Mesenchymal stem cell (in vitro differentiated cells and primary cell): ENCODE data around the gene SULF2.

Experiments
- DNase-seq: peaks from one replicate; pipeline ENCODE4 v3.0.0-alpha.2; 2013
- H2AFZ ChIP-seq: one replicate; pipeline ENCODE4 v1.6.1; 2013; ENCODE audit warnings: low read depth, mild to moderate bottlenecking, control low read depth, inconsistent platforms, low read length, moderate library complexity
- H2AK5ac ChIP-seq: 2 replicates; pipeline ENCODE4 v1.6.1; 2013; ENCODE audit warnings: low read length, moderate library complexity, mild to moderate bottlenecking, inconsistent platforms; ENCODE audit not compliant: severe bottlenecking
- H2BK120ac ChIP-seq: one replicate; pipeline ENCODE4 v1.6.1; 2013; ENCODE audit warnings: low read depth, mild to moderate bottlenecking, inconsistent platforms, low read length, moderate library complexity
- H2BK12ac ChIP-seq, 2 experiments: one replicate each; pipeline ENCODE4 v1.6.1; 2013; ENCODE audit warnings: inconsistent platforms in 2 of 2, low read length in 2 of 2, mild to moderate bottlenecking in 2 of 2, moderate library complexity in 2 of 2, control low read depth in 1 of 2
- H2BK15ac ChIP-seq: one replicate; pipeline ENCODE4 v1.6.1; 2013; ENCODE audit warnings: mild to moderate bottlenecking, low read depth, inconsistent platforms; ENCODE audit not compliant: poor library complexity, severe bottlenecking
- H2BK5ac ChIP-seq: 2 replicates; pipeline ENCODE4 v1.6.1; 2013; ENCODE audit warnings: low read depth, mild to moderate bottlenecking, low read length, control low read depth, inconsistent platforms; ENCODE audit not compliant: poor library complexity, severe bottlenecking
- H3K14ac ChIP-seq, 2 experiments: one replicate each; pipeline ENCODE4 v1.6.1; 2013; ENCODE audit warnings: inconsistent platforms in 2 of 2, low read length in 2 of 2, control low read depth in 1 of 2, mild to moderate bottlenecking in 1 of 2, moderate library complexity in 1 of 2
- H3K18ac ChIP-seq, 2 experiments: one replicate each; pipeline ENCODE4 v1.6.1; 2013; ENCODE audit warnings: inconsistent platforms in 2 of 2, low read length in 2 of 2, control low read depth in 1 of 2, low read depth in 1 of 2, mild to moderate bottlenecking in 1 of 2
- H3K23ac ChIP-seq, 2 experiments: one replicate each; pipeline ENCODE4 v1.6.1; 2013; ENCODE audit warnings: inconsistent platforms in 2 of 2, low read length in 2 of 2, mild to moderate bottlenecking in 2 of 2, moderate library complexity in 2 of 2, control low read depth in 1 of 2
- H3K27ac ChIP-seq: 2 replicates; pipeline ENCODE4 v1.5.1; 2013; ENCODE audit warnings: mild to moderate bottlenecking, moderate library complexity, low read length, control low read depth, inconsistent platforms; ENCODE audit not compliant: poor library complexity, severe bottlenecking
- H3K27me3 ChIP-seq, 2 experiments: 2 replicates each; pipeline versions ENCODE4 v1.6.1 to v1.7.0; 2013; ENCODE audit warnings: low read length in 2 of 2, mild to moderate bottlenecking in 2 of 2, moderate library complexity in 2 of 2, control low read depth in 1 of 2, inconsistent platforms in 1 of 2; ENCODE audit not compliant: control insufficient read depth in 1 of 2, insufficient read depth in 1 of 2
- H3K36me3 ChIP-seq, 2 experiments: 2 replicates each; pipeline versions ENCODE4 v1.6.1 to v1.7.0; 2013; ENCODE audit warnings: low read length in 2 of 2, control low read depth in 1 of 2, inconsistent platforms in 1 of 2, low read depth in 1 of 2, mild to moderate bottlenecking in 1 of 2; ENCODE audit not compliant: insufficient read depth in 2 of 2, control insufficient read depth in 1 of 2
- H3K4ac ChIP-seq, 2 experiments: one replicate each; pipeline ENCODE4 v1.6.1; 2013; ENCODE audit warnings: inconsistent platforms in 2 of 2, low read length in 2 of 2, mild to moderate bottlenecking in 2 of 2, moderate library complexity in 2 of 2, control low read depth in 1 of 2, low read depth in 1 of 2
- H3K4me1 ChIP-seq: 2 replicates; pipeline ENCODE4 v1.6.1; 2013; ENCODE audit warnings: low read depth, low read length, control low read depth; ENCODE audit not compliant: control insufficient read depth, insufficient read depth
- H3K4me2 ChIP-seq: 2 replicates; pipeline ENCODE4 v1.6.1; 2013; ENCODE audit warnings: low read length, mild to moderate bottlenecking, inconsistent platforms; ENCODE audit not compliant: poor library complexity, severe bottlenecking
- H3K4me3 ChIP-seq, 2 experiments: 2 replicates each; pipeline versions ENCODE4 v1.5.1 to v1.7.0; 2013; ENCODE audit warnings: low read length in 2 of 2, mild to moderate bottlenecking in 2 of 2, control low read depth in 1 of 2, low read depth in 1 of 2; ENCODE audit not compliant: insufficient read depth in 1 of 2
- H3K79me1 ChIP-seq: replicated peaks from 2 replicates; pipeline ENCODE4 v1.6.1; 2013; ENCODE audit warnings: mild to moderate bottlenecking, control low read depth, low read length, inconsistent platforms; ENCODE audit not compliant: poor library complexity, severe bottlenecking
- H3K9ac ChIP-seq: 2 replicates; pipeline ENCODE4 v1.7.0; 2013; ENCODE audit warnings: mild to moderate bottlenecking, low read length, moderate library complexity
- H3K9me3 ChIP-seq: 2 replicates; pipeline ENCODE4 v1.7.0; 2013; ENCODE audit warnings: mild to moderate bottlenecking, low read length; ENCODE audit not compliant: control insufficient read depth
- H4K8ac ChIP-seq: one replicate; pipeline ENCODE4 v1.6.1; 2013; ENCODE audit warnings: inconsistent platforms, mild to moderate bottlenecking, low read length, moderate library complexity
- H4K91ac ChIP-seq: one replicate; pipeline ENCODE4 v1.6.1; 2013; ENCODE audit warnings: mild to moderate bottlenecking, low read length, inconsistent platforms
- WGBS: methylation state at CpG from one replicate; pipeline ENCODE4 v1.1.7; 2013; ENCODE audit warnings: mixed read lengths; 5-methylcytosine and 5-hydroxymethylcytosine counted together

SULF2 gene

DNA sequence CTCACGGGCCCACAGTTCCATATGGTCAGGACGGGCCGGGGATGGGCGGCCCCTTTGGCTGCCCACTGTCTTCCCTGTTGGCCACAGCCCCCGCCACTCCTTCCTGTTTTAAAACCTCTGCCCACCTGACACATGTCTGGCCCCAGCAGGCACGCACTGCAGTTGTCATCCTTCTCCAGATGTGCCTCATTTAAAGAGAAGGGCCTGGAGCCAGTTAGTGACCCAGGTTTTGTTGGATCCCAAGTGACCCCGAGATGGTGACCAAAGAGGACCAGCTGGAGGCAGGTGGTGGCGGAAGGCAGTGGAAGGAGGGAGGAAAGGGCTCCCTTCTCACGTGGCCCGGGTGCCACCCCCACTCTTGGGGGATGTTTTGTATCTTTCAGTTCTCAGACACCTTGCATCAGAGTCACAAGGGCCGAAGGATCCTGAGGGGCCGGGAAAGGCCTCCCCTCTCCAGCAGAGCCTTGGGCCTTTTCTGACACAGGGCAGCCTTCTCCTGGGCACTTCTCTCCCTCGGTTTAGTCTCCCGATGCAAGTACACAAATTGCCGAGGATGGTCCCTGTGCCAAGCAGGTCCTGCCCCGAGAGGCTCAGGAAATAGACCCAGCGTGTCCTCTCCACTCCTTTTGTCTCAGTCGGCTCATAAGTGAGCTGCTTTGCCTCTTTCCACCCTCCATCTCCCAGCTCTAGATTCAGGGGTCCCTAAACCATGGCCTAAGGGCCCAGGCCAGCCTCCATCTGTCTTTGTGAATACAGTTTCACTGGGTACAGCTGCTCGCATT, 117.6 kb downstream of the SULF2 start:
- no peak overlapping the region for H3K4me2 ChIP-seq
- H3K9me3 ChIP-seq: no peaks in the 10 kb centered on the region
- no peak overlapping the region for H2BK12ac ChIP-seq
- no peak overlapping the region for H4K91ac ChIP-seq
- H3K27ac ChIP-seq: no peak overlapping the region
- no peak overlapping the region for H3K4me3 ChIP-seq
- no peak overlapping the region for H2BK15ac ChIP-seq
- no peak overlapping the region for H2AFZ ChIP-seq
- no peak overlapping the region for H2BK5ac ChIP-seq
- H3K4ac ChIP-seq: no peak overlapping the region
- no peak overlapping the region for H3K18ac ChIP-seq
- no peak overlapping the region for H2BK120ac ChIP-seq
- DNase-seq: no peak
- no peak overlapping the region for H3K14ac ChIP-seq
- no peak overlapping the region for H3K23ac ChIP-seq
- H3K9ac ChIP-seq: no peak overlapping the region
- H3K4me1 ChIP-seq: peaks cover 7% of the 10 kb centered on the region
- H3K79me1 ChIP-seq: no peaks in the 10 kb centered on the region
- peaks cover 12 to 46% of the 10 kb centered on the region in 2 experiments for H3K36me3 ChIP-seq
- no peak overlapping the region for H4K8ac ChIP-seq
- H2AK5ac ChIP-seq: no peak overlapping the region
- no peaks in the 10 kb centered on the region for H3K27me3 ChIP-seq
- 90% methylated on average over 19 of the region's 19 CpGs for WGBS

DNA sequence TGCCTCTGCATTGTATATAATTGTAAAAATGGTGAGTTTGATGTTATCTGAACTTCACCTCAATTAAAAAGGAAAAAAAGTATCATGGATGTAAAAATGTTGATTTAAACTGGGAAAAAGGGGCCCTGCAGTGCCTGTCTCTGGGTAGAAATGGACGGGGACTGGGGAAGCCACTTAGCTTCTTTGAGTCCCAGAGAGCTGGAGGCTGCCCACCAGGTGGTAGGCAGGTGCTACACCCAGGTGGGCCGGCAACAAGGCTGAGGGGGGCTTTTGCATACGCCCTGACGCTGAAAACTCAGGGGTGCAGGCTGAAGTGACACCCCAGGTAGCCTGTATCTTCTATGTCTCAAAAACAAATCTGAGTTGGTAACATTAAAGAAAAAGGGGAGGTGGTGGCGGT, 118.2 kb downstream of the SULF2 start:
- peaks cover 19 to 47% of the 10 kb centered on the region in 2 experiments for H3K36me3 ChIP-seq
- no peak overlapping the region for H4K8ac ChIP-seq
- H2BK120ac ChIP-seq: no peak overlapping the region
- H2BK12ac ChIP-seq: no peak overlapping the region
- H3K4me1 ChIP-seq: peaks cover 7% of the 10 kb centered on the region
- H2AK5ac ChIP-seq: no peak overlapping the region
- WGBS: 84% methylated on average over 5 of the region's 5 CpGs
- no peaks in the 10 kb centered on the region for H3K27me3 ChIP-seq
- no peaks in the 10 kb centered on the region for H3K9me3 ChIP-seq
- no peak overlapping the region for H2AFZ ChIP-seq
- no peak overlapping the region for H3K14ac ChIP-seq
- DNase-seq: no peak
- no peak overlapping the region for H4K91ac ChIP-seq
- H3K18ac ChIP-seq: no peak overlapping the region
- no peak overlapping the region for H3K4ac ChIP-seq
- no peak overlapping the region for H3K4me2 ChIP-seq
- no peak overlapping the region for H2BK15ac ChIP-seq
- no peak overlapping the region for H2BK5ac ChIP-seq
- no peak overlapping the region for H3K4me3 ChIP-seq
- no peak overlapping the region for H3K27ac ChIP-seq
- H3K23ac ChIP-seq: no peak overlapping the region
- H3K79me1 ChIP-seq: no peaks in the 10 kb centered on the region
- H3K9ac ChIP-seq: no peak overlapping the region

DNA sequence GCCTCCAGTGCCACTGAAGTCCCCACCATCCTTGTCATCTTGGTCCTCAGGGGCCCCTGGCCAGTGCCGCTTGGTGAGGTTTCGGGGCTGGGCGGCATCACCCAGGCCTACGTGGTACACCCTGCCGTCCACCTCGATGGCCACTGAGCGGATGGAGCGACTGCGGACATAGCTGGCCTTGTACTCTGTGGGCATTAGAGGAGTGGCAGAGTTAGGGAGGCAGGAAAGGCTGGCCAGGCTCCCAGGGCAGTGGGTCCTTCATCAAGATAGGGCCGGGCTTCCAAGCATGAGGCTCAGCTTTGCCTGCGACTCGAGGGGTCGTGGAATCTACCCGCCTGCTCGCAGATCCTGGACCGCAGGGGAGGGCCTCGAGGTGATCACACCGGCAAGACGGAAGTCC, 119.0 kb downstream of the SULF2 start:
- Histone ChIP-seq H3K27ac (no peak overlapping the region), H3K36me3 (peaks cover 26 to 53% of the 10 kb centered on the region in 2 experiments), H3K27me3 (no peaks in the 10 kb centered on the region), H2AFZ (no peak overlapping the region), H3K9ac (no peak overlapping the region), H4K91ac (no peak overlapping the region), H2AK5ac (no peak overlapping the region), H3K14ac (no peak overlapping the region), H2BK5ac (no peak overlapping the region), H3K18ac (no peak overlapping the region), H3K4me1 (peaks cover 7% of the 10 kb centered on the region), H2BK120ac (no peak overlapping the region), H3K9me3 (no peaks in the 10 kb centered on the region), H3K23ac (no peak overlapping the region), H2BK15ac (no peak overlapping the region), H3K4ac (no peak overlapping the region), H2BK12ac (no peak overlapping the region), H4K8ac (peak overlapping the region; percentile 45), H3K4me2 (no peak overlapping the region), H3K4me3 (no peak overlapping the region), H3K79me1 (no peaks in the 10 kb centered on the region)
- 95% methylated on average over 19 of the region's 19 CpGs for whole genome bisulfite sequencing
- DNase-seq: no peak

DNA sequence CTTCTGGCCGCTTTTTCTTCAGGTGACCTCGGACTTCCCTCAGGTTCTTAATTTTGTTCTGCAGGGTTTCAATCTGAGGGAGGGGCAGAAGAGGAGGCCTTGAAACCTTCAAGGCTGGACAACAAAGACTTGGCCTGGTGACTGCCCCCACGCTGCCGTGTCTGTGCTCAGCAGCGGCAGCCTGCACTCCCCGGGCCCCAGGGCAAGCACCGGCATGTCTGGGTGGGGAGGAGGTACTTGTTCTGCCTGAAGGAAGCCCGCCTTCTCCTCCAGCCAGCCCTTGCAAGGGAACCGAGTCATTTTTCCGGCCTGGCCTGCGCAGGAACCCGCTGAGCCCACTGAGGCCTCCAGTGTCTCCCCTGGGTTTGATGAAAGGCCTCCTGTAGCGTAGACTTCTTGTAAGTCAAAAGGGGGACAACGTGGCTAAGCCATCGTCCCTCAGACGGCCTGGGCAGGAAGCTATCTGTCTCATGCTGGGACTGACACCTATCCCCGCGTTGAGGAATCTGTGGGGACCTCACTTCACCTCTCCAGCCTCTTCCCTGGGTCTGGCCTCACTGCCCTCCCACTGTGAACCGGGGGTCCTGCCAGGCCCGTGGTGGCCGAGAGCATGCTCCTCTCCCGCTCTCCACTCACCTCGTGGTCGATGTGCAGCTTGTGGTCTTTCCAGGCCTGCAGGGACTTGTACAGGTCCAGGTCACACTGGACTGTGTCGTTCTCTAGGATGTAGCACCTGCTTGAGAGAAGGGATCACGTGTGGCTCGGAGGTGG, 119.9 kb downstream of the SULF2 start:
- no peak overlapping the region for H3K23ac ChIP-seq
- WGBS: 92% methylated on average over 27 of the region's 27 CpGs
- H2BK15ac ChIP-seq: no peak overlapping the region
- H3K36me3 ChIP-seq: peaks cover 34 to 59% of the 10 kb centered on the region in 2 experiments
- H3K18ac ChIP-seq: no peak overlapping the region
- H3K4ac ChIP-seq: no peak overlapping the region
- no peak overlapping the region for H3K4me3 ChIP-seq
- no peaks in the 10 kb centered on the region for H3K9me3 ChIP-seq
- no peaks in the 10 kb centered on the region for H3K27me3 ChIP-seq
- H2BK120ac ChIP-seq: no peak overlapping the region
- no peak for DNase-seq
- no peak overlapping the region for H2AK5ac ChIP-seq
- no peak overlapping the region for H3K4me2 ChIP-seq
- H2AFZ ChIP-seq: no peak overlapping the region
- no peak overlapping the region for H3K27ac ChIP-seq
- no peak overlapping the region for H3K14ac ChIP-seq
- peaks cover 7% of the 10 kb centered on the region for H3K4me1 ChIP-seq
- no peak overlapping the region for H2BK5ac ChIP-seq
- H3K79me1 ChIP-seq: no peaks in the 10 kb centered on the region
- H4K8ac ChIP-seq: no peak overlapping the region
- H2BK12ac ChIP-seq: no peak overlapping the region
- H3K9ac ChIP-seq: no peak overlapping the region
- no peak overlapping the region for H4K91ac ChIP-seq
